Dedifferentiated amniotic fluid mesenchymal stem cell (primary cell): ENCODE measurements around the gene EPM2AIP1.
"Not testable (repeated sequence)": the region's sequence is repeated elsewhere in the genome, so short reads cannot be mapped to it uniquely, and the experiment has no call there.

ENCODE experiments used
- DNase-seq: peaks from one replicate; pipeline ENCODE4 v3.0.0-alpha.2; 2016; ENCODE audit errors: extremely low spot score

EPM2AIP1 gene

DNA sequence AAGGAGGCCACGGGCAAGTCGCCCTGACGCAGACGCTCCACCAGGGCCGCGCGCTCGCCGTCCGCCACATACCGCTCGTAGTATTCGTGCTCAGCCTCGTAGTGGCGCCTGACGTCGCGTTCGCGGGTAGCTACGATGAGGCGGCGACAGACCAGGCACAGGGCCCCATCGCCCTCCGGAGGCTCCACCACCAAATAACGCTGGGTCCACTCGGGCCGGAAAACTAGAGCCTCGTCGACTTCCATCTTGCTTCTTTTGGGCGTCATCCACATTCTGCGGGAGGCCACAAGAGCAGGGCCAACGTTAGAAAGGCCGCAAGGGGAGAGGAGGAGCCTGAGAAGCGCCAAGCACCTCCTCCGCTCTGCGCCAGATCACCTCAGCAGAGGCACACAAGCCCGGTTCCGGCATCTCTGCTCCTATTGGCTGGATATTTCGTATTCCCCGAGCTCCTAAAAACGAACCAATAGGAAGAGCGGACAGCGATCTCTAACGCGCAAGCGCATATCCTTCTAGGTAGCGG, at the start of gene EPM2AIP1:
Gene EPM2AIP1 (minus strand): TSS at position 326 of the 520 bp plus-strand sequence. CDS start 54 bp downstream, at position 272.
- no peak for DNase-seq

- not testable (repeated sequence) for DNase-seq
These were observed 49.8 kb upstream of the EPM2AIP1 start for GRCh38 chr3:37042712-37043111.

GRCh38 chr3:37041546-37042195, 48.7 kb upstream of the EPM2AIP1 start:
- DNase-seq = no peak

DNA sequence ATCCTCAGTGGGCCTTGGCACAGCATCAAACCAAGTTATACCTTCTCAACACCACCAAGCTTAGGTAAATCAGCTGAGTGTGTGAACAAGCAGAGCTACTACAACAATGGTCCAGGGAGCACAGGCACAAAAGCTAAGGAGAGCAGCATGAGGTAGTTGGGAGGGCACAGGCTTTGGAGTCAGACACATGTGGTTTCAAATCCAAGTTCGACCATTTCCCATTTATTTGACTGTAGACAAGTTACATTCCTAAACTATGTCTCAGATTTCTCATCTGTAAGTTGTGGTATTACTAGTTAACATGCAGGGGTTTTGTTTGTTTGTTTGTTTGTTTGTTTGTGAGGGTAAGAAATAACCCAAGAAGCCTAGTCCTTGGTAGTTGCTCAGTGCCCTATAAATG, 47.3 kb upstream of the EPM2AIP1 start:
- no peak for DNase-seq

DNA sequence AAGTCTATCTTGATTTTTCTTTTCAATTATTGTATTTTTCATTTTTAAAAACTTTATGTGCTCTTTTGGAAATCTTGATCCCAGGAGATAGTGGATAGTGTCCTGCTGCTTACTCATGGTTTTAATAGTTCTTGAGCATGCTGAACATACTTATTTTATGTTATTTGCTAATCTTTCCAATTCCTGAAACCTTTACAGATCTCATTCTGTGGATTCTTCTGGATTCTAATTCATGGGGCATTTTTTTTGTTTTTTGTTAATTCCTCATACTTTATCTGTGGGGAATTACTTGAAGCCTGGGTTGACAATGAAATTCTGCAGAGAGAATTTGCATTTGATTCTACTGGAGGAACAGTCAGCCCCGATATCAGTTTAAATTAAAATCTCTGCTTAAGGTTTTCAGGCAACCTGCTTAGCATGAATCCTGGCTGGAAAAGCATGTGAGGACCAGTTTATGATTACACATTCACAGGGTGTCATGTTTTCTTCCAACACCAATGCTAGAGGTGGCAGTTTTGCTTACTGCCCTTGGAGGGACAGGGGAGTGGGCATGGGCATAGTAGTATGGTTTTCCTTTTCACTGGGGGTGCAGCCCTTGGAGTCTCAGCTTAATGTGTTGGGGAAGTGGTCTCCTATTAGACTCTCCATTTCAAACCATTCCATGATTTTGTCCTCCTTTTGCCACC, 46.4 kb upstream of the EPM2AIP1 start:
- DNase-seq = no peak

- DNase-seq = no peak
These were observed 44.4 kb upstream of the EPM2AIP1 start for GRCh38 chr3:37037352-37037751.

GRCh38 chr3:37032961-37033360, 40.0 kb upstream of the EPM2AIP1 start:
- no peak for DNase-seq

DNA sequence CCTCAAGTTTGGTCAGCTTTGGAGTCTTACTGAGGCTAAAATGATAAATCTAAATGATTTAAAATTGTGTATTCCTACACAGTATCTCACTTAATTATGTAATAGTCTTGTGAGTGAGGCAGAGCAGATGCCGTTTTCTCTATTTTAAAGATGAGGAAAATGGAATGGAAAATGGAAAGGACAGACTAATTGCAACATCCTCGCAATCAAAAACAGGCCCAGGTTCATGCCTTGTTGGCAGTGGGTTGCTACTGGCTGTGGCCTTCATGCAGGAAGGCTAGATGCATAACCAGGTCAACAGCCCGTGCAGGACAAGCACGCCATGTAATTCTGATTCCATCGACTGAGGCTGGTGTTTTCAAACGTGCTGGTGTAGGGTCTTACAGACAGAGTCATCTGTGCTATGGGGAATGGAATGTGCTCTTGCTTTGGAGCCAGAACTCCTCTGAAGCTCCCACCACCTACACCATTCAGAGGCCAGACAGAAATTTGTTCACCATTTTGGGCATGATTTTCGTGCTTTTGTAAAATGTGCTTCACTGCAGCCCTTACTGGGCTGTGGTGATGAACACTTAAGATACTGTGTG, 38.3 kb upstream of the EPM2AIP1 start:
- no peak for DNase-seq

DNA sequence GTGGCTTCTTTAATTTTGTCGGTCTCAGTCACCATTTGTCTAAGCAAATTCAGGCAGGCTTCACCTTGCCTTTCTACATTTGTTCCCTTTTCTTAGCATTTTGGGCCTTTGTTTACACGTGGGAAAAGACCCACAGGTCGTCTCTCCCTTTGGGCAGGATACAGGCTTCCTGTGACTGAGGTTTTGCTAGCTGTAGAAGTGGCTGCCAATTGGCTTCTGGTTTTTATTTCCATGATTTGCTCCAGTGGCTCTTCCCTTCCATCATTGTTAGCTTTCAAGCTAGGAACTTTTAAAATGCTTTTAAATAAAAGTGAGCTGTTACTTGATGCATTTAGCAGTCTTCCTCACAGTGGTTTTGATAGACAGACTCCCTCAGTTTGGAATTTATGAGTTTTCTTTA, 37.7 kb upstream of the EPM2AIP1 start:
- no peak for DNase-seq

DNA sequence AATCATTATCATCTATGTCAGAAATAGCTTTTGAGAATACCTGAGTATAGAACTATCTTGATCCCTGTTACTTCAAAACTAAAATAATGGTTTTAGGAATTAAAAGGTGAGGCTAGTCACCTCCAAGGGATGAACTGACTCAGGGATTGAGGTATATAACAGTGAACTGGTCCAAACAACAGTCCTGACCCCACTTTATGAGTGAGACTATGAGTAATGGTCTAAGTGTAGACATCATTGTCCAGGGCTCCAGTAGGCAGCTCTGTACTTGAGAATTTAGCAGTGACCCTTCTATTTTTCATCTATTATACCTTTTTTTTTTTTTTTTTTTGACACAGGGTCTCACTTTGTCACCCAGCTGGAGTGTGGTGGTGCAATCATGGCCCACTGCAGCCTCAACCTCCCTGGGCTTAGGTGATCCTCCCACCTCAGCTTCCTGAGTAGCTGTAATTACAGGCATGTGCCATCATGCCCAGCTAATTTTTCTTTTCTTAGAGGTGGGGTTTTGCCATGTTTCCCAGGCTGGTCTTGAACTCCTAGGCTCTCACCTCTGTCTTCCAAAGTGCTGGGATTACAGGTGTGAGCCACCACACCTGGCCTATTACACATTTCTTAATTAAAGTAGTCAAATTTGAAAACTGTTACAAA, 36.7 kb upstream of the EPM2AIP1 start:
- DNase-seq = no peak

GRCh38 chr3:37029111-37029510, 36.2 kb upstream of the EPM2AIP1 start:
- DNase-seq = no peak

DNA sequence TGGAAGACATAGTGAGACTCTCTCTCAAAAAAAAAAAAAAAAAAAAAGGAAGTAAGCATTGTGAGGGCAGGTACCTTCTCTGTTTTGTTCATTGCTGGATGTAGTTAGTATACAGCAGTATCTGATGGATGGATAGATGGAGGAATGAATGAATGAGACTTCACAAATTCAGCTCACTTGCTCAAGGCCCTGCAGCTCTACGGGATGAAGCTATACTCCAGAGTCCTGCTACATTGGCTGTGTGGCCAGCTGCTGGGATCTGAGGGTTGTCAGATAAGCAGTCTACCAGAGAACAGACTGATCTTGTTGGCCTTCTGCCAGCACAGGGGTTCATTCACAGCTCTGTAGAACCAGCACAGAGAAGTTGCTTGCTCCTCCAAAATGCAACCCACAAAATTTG, 35.4 kb upstream of the EPM2AIP1 start:
- no peak for DNase-seq

- no peak for DNase-seq
These were observed 33.9 kb upstream of the EPM2AIP1 start for GRCh38 chr3:37026851-37027250.

GRCh38 chr3:37025561-37026335, 32.8 kb upstream of the EPM2AIP1 start:
- no peak for DNase-seq

DNA sequence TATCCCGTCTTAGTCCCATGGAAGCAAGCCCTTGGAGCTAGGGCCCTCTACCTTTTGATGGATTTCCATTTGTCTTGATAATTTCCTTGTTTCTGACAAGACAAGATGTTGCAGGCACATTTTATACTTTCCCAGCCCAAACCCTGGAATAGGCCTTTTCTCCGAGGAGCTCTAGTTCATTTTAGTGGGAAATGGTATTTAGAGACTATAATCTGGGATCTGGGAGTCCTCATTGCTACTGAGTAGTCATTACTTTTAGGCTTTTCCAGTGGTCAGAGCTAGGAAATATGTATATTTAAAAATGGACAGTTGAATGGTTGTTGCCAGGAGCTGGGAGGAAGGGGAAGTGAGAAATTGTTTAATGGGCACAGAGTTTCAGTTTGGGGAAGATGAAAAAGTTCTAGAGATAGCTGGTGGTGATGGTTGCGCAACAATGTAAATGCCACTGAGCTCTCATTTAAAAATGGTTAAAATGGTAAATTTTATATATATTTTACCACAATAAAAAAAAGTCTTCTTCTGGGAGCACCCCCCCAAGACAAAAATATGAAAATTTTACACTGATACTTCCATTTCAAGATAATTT, 32.0 kb upstream of the EPM2AIP1 start:
- no peak for DNase-seq

- DNase-seq = no peak
These were observed 31.2 kb upstream of the EPM2AIP1 start for GRCh38 chr3:37024092-37024491.

DNA sequence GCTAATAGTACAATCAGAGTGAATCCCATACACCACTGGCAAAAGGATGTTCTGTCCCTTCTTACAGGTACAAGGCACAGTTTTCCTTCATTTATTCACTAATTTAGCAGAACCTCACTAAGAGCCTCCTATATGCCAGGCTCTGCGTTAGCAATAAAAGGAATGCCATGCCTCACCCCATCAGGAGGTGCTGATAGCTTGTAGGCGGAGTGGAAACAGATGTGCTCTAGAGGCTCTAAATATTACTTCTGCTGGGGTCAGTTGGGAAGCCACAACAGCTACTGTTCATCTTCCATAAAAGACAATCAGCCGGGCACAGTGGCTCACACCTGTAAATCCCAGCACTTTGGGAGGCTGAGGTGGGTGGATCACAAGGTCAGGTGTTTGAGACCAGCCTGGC, 24.8 kb upstream of the EPM2AIP1 start:
- no peak for DNase-seq

DNA sequence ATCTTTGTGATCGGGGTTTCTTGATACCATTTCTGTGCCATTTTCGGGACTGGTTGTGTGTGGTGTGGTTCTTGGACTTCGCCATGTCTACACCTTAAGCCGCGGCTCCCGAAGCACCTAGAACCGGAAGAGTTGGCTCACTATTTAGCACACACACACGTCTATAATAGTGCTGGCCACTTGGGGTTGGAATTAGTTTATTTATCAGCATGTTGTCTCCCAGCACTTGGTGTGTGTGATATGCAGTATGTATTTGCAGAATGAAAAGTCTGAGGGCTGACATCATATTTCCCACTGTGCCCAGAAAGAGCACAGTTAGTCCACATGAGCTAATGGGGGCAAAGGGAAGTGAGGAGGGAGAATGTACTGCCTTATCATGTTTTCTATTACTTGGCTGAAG, 24.0 kb upstream of the EPM2AIP1 start:
- DNase-seq = no peak

DNA sequence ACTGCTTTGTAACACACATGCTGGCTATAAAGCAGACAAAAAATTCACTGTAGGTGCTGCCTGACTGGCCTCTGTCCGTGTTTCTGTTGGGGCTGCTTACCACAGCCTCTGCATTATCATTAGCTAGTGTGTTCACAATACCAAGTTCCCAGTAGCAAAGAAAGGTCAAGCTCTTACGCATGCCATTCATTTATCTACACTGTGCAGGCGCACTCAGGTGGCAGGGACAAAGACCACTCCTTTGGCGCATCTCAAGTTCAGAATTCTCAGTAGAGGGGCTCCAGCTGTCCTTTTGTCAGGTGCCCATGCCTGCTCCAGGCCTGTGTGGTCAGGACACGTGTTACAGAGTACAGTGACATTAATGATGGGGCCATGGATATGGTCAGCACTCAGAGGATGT, 22.7 kb upstream of the EPM2AIP1 start:
- DNase-seq = no peak

GRCh38 chr3:37014620-37015019, 21.7 kb upstream of the EPM2AIP1 start:
- no peak for DNase-seq
